Activated naive CD4-positive, alpha-beta T cell treated with Interleukin-2 at 50 U/mL for 16 hours (primary cell): ENCODE results near the gene UBE2R2.
"Not testable (repeated sequence)": the region's sequence is repeated elsewhere in the genome, so short reads cannot be mapped to it uniquely, and the experiment has no call there.

Source experiments
- DNase-seq: peaks from one replicate; pipeline ENCODE4 v3.0.0-alpha.2; 2020

UBE2R2 gene

DNA sequence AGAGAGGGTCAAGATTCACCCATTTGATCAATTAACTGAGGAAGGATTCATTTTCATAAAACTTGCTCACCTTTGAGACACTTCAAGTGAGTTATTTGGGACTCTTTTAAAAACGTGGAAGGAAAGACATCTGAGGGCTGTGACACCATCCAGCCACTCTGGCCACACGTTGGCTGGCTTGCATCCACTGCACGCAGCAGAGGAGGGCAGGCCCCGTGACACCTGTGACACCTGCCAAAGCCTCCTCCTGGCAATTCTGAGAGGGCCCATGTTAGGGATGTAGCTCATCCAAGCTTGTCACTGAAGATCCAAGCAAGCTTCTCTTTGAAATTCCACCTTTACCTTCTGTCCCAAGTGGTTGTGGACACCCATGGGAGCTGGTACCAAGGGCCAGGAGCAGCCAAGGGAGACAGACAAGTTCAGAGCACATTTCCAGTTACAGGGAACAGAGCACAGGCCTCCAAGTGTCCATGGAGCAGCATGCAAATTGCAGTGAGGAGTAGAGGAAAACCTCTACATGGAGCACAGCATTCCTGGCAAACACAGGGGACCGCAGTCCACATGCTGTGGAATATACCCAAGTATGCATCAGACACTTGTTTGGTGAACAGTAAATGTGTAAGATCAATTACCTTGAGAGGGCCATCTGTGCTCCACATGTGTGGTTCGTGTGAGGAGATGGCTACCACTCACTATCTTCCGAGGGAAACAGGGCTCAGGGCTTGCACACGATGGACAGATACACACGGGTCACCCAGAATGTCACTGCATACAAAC is 16.8 kb upstream of the UBE2R2 start:
- no peak for DNase-seq

- no peak for DNase-seq
Measured at GRCh38 chr9:33800886-33801285, 16.1 kb upstream of the UBE2R2 start.

DNA sequence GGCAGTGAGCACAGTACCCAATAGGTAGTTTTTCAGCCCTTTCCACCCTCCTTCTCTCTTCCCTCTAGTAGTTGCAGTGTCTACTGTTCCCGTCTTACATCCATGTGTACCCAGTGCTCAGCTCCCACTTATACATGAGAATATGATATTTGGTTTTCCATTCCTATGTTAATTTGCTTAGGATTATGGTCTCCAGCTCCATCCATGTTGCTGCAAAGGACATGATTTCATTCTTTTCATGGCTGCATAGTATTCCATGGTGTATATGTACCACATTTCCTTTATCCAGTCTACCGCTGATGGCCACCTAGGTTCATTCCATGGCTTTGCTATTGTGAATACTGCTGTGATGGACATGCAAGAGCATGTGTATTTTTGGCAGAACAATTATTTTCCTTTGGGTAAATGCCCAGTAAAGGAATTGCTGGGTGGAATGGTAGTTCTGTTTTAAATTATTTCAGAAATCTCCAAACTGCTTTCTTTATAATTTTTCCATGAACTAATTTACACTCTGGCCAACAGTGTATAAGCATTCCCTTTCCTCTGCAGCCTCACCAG is 14.9 kb upstream of the UBE2R2 start:
- not testable (repeated sequence) for DNase-seq

DNA sequence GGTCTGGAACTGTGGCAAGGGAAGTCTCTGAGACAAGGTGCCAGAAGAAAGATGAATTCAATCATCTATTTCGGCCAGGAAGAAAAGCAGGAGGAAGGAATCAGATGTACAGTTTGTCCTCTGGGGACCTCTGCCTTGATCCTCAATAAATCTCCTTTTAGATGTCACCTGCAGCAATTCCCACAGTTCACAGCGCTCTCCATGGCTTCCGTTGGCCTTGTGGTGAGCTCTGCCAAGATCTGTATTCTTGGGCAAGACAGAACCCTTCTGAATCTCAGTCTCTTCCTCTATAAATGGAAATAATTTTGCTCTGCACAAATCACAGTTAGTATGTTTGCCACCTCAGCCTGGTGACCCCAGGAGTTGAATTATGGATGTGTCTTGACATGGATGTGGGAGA is 12.8 kb upstream of the UBE2R2 start:
- not testable (repeated sequence) for DNase-seq

- not testable (repeated sequence) for DNase-seq
Measured at GRCh38 chr9:33807156-33807555, 9.8 kb upstream of the UBE2R2 start.

GRCh38 chr9:33808979-33809322 is 8.0 kb upstream of the UBE2R2 start:
- not testable (repeated sequence) for DNase-seq

DNA sequence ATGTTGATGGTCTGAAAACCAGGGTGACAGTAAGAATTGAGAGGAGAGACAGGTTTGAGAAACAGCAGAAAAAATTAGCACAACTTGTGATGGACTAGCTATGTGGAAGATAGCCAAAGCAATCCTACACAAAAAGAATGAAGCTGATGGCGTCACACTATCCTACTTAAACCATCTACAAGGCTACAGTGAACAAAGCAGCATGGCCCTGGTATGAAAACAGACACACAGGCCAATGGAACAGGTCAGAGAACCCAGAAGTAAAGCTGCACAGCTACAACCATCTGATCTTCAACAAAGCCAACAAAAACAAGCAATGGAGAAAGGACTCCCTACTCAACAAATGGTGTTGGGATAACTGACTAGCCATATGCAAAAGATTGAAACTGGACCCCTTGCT is 7.5 kb upstream of the UBE2R2 start:
- DNase-seq, result no peak

GRCh38 chr9:33813712-33814641 is 3.0 kb upstream of the UBE2R2 start:
- DNase-seq, result no peak

GRCh38 chr9:33815781-33816180 is 1.2 kb upstream of the UBE2R2 start:
- no peak for DNase-seq

GRCh38 chr9:33817327-33818166 is 587 bp downstream of the UBE2R2 start:
- DNase-seq, result peak; percentile 51

GRCh38 chr9:33818167-33818846 is 1.3 kb downstream of the UBE2R2 start:
- no peak for DNase-seq

DNA sequence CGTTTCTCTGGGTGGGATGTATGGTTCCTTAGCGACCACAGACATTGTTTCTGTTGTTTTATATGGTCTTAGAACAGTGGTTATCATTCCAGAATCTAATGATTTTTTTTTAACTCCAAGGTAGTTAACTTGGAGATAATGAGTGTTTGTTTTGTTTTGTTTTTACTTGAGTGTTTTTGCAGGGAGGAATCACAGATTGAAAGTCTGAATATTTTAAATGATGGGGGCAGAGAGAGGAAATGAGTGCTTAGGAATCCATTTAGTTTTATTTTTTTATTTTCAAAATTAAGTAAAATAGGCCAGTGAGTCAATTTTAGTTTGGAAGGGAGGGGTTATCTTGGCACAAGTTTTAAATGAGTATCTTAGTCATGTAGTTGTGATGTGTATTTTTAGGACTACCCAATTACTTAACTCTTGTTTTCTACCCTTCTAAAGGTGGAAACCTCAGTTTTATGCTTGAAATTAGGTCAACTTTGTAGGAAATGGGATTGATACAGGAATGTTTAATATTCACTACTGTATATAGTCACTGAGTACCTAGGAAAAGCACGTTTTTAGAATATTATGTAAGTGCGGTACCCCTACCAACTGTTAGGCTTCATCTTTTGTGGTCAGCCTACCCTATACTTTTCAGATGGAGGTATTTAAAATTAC is 2.0 kb downstream of the UBE2R2 start:
- no peak for DNase-seq

DNA sequence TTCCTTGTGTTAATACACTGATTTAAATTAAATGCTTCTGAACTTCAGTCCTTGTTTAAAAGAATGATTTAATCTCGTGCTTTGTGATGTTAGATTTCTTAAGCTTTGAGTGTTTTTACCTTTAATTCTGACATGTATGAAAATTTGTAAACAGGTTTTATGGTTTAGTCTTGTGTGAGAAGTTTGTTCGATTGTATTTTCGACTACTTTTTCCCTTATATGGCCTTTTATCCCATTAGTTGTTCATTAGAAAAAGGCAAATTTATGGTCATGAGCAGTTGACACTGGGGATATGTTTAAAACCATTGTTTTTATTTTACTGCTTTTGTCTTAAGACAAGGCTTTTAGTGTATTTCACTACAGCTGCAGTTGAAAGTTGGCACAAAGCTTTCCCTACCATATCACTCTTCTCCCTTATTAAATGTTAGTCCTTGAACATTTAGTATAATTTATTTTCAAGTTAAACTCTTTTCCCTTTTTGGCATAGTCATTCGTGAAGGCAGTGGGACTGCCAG is 3.3 kb downstream of the UBE2R2 start:
- no peak for DNase-seq

DNA sequence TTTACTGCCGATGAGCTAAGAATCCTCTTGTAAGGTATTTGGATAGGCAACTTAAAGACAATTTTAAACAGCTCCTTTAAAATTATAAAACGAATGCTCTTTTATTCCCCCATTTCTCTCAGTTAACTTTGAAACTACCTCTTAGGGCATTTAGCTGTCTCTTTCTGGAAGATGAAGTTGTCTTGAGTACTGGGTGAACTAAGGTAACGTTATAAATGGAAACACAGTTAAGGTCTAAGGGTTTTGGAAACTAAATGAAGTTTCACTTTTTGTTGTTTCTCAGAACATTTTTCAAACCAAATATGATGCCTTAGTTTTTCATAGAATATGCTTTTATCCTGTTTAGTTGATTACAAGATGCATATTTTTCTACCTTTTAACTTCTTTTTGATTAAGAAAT is 6.8 kb downstream of the UBE2R2 start:
- DNase-seq, result no peak

- not testable (repeated sequence) for DNase-seq
Measured at GRCh38 chr9:33827285-33827684, 10.3 kb downstream of the UBE2R2 start.

DNA sequence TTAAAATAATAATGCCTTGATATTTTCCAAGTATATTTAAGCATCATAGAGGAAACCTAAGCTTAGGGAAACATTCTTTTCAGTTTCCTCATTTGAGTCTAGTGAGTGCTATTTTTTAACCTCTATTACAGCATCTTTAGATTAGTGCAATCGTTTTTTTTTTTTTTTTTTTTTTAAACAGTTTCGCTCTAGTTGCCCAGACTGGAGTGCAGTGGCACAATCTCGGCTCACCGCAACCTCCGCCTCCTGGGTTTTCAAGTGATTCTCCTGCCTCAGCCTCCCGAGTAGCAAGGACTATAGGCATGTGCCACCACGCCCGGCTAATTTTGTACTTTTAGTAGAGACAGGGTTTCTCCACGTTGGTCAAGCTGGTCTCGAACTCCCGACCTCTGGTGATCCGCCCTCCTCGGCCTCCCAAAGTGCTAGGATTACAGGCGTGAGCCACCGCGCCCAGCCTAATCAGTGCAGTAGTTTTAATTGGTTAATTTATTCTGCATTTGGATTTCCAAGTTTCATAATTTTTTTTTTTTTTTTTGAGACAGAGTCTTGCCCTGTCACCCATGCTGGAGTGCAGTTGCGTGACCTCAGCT is 12.8 kb downstream of the UBE2R2 start:
- DNase-seq, result not testable (repeated sequence)

DNA sequence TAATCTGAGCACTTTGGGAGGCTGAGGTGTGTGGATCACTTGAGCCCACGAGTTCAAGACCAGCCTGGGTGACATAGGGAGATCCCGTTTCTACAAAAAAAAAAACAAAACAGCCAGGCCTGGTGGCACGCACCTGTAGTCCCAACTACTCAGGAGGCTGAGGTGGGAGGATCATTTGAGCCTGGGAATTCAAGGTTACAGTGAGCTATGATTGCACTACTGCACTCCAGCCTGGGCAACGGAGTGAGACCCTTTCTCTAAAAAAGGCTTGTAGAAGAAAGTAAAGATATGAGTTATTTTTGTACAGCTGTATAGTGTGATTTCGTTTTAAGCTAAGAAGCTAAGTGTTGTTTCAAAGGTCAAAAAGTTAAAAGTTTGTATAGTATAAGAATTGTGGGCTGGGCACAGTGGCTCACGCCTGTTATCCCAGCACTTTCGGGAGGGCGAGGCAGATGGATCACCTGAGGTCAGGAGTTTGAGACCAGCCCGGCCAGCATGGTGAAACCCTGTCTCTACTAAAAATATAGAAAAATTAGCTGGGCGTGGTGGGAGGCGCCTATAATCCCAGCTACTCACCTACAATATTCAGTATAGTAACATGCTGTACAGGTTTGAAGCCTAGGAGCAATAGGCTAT is 18.8 kb downstream of the UBE2R2 start:
- no peak for DNase-seq

DNA sequence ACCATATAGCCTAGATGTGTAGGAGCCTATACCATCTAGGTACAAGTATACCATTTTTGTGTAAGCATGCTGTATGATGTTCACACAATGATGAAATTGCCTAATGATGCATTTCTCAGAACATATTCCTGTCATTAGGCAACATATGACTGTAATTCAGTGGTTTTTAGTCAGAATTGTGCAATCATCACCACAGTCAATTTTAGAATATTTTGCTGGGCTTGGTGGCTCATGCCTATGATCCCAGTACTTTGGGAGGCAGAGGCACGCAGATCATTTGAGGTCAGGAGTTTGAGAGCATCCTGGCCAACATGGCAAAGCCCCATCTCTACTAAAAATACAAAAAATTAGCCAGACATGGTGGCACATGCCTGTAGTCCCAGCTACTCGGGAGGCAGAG is 19.3 kb downstream of the UBE2R2 start:
- not testable (repeated sequence) for DNase-seq

GRCh38 chr9:33837138-33837537 is 20.2 kb downstream of the UBE2R2 start:
- no peak for DNase-seq

DNA sequence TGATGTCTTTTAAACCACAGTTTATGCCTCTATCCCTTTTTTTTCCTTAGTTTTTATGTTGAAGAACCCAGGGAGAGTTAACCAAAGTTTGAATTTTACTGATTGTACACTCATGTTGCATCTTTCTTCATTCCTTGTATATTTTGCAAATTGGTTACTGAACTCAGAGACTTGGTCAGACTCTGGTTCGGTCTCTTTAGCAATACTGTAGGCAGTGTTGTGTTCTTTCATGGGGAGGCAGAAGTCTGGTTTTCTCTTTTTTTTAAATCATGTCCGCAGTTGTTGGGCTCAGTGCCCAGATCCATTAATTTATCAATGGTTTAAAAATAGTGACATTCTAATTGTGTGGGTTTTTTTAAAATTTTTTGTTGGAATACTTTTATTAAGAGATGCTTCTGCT is 23.4 kb downstream of the UBE2R2 start:
- no peak for DNase-seq
